Astrocyte of the cerebellum (primary cell): ENCODE data around the gene APOH.

Experiments
- DNase-seq: peaks from one replicate; pipeline ENCODE4 v3.0.0-alpha.2; 2011; ENCODE audit warnings: low read depth
- H3K4me3 ChIP-seq: 2 replicates; pipeline ENCODE4 v1.5.1; 2011; ENCODE audit warnings: mild to moderate bottlenecking, low read depth, low read length, moderate library complexity
- in situ Hi-C: cut with HindIII; loops from 2 replicates; pipeline ENCODE4 v1.10.0; 2017; ENCODE audit warnings: low sequenced_read_pairs
- TF ChIP-seq, protein P1 (sequence below): IDR thresholded peaks from 2 replicates; pipeline ENCODE4 v1.5.1; 2012; ENCODE audit warnings: low read length, low read depth, moderate library complexity, mild to moderate bottlenecking; ENCODE audit errors: missing control alignments

Gene APOH

DNA sequence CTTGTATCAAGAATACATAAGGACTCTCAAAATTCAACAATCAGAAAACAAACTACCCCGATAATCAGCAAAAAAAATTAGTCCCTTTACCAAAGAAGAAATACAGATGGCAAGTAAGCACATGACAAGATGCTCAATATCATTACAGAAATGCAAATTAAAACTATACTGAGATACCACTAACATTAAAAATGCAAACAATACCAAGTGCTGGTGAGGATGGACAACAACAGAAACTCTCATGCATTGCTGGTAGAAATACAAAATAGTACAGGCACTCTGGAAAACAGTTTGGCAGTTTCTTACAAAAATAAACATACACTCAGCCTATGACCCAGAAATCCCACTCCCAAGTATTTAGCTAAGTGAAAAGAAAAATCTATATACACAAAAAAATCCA lies 44.8 kb downstream of the APOH start:
- in situ Hi-C loops = no loop called here

DNA sequence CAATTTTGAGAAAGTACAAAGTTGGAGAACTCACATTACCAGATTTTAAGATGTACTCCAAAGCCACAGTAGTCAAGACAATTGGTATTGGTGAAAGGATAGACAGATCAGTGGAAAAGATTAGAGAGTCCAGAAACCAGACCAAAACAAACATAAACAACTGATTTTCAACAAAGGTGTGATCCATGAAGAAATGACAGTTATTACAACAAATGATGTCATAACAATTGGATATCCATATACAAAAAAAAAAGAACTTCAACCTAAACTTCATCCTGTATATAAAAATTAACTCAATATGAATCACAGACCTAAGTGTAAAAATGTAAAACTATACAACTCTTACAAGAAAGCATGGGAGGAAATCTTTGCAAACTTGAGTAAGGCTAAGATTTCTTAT lies 45.7 kb downstream of the APOH start:
- in situ Hi-C loops = no loop called here
- TF ChIP-seq, protein P1, sequence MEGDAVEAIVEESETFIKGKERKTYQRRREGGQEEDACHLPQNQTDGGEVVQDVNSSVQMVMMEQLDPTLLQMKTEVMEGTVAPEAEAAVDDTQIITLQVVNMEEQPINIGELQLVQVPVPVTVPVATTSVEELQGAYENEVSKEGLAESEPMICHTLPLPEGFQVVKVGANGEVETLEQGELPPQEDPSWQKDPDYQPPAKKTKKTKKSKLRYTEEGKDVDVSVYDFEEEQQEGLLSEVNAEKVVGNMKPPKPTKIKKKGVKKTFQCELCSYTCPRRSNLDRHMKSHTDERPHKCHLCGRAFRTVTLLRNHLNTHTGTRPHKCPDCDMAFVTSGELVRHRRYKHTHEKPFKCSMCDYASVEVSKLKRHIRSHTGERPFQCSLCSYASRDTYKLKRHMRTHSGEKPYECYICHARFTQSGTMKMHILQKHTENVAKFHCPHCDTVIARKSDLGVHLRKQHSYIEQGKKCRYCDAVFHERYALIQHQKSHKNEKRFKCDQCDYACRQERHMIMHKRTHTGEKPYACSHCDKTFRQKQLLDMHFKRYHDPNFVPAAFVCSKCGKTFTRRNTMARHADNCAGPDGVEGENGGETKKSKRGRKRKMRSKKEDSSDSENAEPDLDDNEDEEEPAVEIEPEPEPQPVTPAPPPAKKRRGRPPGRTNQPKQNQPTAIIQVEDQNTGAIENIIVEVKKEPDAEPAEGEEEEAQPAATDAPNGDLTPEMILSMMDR = no peak
- DNase-seq = no peak
- H3K4me3 ChIP-seq = no peak overlapping the region

More for the DNA sequence above, 44.8 kb downstream of the APOH start:
- H3K4me3 ChIP-seq = no peak overlapping the region
- no peak for DNase-seq
- TF ChIP-seq, protein P1 = no peak

DNA sequence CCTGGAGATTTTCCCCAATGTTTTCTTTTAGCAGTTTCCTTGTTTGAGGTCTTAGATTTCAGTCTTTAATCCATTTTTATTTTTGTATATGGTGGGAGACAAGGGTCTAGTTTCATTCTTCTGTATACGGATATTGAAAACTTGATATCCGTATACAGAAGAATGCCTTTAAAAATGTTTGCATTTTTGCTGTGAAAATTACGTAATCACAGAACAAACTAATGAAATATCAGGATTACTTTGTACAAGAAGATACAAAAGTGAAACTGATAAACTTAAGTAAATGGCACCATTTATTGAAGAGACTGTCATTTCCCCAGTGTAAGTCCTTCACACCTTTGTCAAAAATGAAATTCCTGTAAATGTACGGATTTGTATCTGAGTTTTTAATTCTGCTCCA lies 50.6 kb downstream of the APOH start:
- DNase-seq = no peak
- in situ Hi-C loops = no loop called here
- TF ChIP-seq, protein P1 = no peak
- H3K4me3 ChIP-seq = no peak overlapping the region

DNA sequence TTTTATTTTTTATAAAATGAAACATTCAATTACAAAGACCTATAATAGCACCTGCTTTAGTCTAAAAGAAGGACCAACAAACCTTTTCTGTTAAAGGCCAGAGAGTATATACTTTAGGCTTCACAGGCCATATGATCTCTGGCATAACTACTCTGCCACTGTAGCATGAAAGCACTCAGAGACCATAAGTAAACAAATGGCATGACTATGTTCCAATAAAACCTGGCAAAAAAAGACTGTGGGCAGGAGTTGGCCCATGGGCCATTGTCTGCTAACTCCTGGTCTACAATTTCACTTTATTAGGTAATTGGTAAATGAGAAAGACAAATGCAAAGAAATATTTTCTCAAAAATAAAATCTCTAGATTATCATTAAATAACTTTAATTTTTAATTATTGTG lies 52.2 kb downstream of the APOH start:
- no peak for DNase-seq
- TF ChIP-seq, protein P1 = no peak
- no peak overlapping the region for H3K4me3 ChIP-seq
- in situ Hi-C loops = no loop called here

DNA sequence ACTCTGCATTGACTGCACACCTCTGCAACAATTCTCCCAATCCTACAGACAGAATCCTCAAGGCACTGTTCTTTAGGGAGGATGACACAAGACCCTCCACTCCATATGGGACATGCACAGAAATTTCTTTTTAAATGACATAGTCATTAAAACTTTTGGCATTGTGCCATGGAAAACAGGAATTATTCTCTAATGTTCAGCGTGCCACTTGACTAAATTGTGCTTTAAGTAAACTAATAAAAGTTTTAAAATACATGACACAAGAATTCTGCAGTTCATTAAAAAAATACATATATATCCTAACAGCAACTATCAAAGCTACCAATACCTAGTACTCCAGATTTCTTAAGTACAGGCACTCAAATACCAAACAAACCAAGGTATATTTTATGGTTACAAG lies 53.3 kb downstream of the APOH start:
- TF ChIP-seq, protein P1 = no peak
- no peak overlapping the region for H3K4me3 ChIP-seq
- no peak for DNase-seq
- in situ Hi-C loops = no loop called here

DNA sequence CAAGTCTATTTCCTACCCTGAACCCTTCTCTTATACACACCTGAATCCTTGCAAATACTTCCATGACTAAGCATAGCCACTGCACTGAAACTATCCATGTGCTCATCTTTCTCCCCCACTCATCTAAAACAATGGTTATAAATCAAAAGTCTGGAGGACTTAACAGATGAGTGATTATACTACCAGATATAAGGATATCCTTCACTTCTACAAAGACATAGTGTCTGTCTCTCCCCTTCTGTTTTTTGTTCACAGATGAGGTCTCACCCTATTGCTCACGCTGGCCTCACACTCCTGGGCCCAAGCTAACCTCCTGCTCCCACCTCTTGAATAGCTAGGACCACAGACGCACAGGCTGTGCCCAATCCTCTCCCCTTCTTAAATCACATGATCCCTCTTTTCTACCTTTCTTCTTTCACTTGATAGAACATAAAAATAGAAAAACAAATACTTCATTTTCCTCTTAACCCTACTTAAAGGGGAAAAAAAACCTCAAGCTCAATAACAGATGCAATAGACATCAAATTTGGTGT lies 56.5 kb downstream of the APOH start:
- in situ Hi-C loops = no loop called here
- no peak for DNase-seq
- TF ChIP-seq, protein P1 = no peak
- no peak overlapping the region for H3K4me3 ChIP-seq

DNA sequence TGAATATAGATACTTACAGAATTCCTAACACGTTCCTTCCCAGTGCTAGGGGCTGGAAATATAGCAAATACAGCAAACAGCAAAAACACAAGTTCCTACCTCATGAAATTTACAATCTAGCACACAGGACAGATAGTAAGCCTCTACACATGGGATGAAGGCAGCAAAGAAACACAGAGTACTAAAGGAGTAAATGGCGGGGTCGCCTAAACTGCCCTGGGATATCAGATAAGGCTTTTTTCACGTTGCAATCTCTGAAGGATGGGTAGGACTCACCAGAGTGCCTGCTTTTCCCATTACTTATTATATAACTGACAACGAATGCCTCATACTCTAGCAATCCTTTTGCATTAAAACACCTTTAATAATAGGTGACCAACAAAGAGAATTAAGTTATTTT lies 57.1 kb downstream of the APOH start:
- DNase-seq = no peak
- TF ChIP-seq, protein P1 = no peak
- in situ Hi-C loops = no loop called here
- no peak overlapping the region for H3K4me3 ChIP-seq
